NCI-H748 (cell line): ENCODE measurements around the gene THRB.
A peak's percentile ranks its signal among the peaks of the same experiment; 100 is the strongest.

ENCODE experiments used
- DNase-seq: peaks from one replicate; lab custom pipeline; 2025; ENCODE audit not compliant: unreplicated experiment; lab: John Stamatoyannopoulos, UW

THRB gene

DNA sequence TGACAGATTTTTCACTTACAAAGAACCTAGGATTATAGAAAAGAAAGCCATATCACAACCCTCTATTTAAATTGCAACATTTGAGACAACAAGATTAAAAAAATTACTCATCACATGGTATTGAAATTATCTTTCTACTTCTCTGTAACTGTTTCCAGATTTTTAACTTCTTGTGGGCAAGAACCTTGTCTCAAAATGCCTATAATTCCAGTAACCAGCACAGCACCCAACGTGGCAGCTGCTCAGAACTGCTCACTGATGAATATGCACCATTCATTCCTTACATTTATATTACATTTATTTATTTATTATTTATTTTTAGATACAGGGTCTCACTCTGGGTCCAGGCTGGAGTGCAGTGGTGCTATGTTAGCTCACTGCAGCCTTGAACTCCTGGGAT lies 216.1 kb downstream of the THRB start:
- no peak for DNase-seq

GRCh38 chr3:24273491-24273890 lies 221.2 kb downstream of the THRB start:
- DNase-seq, result no peak

GRCh38 chr3:24272875-24273274 lies 221.8 kb downstream of the THRB start:
- DNase-seq, result no peak

GRCh38 chr3:24272408-24272807 lies 222.2 kb downstream of the THRB start:
- no peak for DNase-seq

DNA sequence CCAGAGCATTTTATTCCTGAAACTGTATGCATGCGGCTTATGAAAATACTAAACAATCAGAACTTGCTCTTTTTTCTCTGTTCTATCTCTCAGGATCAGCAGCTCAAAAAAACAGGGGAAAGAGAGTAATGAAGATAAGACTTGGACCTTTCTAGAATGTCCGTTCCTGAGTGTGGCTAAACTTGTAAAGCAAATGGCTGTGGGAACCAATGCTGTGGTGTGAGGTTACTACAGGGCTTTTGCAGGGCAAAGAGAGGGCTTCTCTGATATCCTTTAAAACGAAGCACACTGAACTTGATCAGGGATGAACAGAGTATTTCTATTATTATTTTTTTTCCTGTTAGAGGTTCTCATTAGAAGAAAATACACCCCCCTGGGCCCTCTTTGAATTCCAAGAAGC lies 223.4 kb downstream of the THRB start:
- no peak for DNase-seq

DNA sequence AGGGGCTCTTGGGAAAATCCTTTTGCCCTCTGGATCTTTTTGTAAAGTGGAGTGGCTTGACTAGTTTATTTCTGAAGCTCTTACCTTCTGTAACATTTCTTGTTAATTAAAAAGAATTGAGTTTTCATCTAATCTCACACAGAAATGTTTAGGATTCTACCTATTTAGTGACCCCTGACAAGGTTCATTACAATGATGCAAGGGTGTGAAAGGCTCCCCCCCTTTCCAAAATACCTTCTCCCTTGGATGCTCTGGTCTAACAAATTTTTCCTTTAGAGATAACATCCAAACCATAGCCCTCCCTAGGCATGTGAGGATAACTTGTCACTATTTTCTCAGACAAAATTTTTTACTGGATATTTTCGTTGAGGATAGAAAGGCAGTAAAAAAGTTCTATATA lies 223.9 kb downstream of the THRB start:
- no peak for DNase-seq

DNA sequence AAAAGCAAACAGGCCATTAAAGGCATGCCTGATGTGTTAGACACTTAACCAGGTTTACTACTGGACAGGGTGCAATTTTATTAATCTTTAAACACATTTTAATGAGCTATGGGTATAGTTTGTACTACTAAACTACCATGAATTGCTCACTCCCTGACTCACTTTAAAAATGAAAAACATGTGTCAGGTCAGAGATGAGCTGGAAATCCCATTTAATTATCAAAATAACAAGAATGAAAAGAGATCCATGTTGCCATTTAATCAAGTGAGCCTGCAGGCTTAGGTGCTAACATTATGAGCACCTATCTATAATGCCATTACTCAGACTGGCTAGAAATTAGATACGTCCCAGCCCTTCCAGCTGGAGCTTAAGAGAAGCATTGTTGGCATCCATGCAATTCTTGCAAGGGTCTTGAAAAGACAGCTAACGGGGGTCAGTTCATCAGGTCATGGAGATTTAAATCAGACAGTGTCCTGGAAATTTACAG lies 224.4 kb downstream of the THRB start:
- no peak for DNase-seq

DNA sequence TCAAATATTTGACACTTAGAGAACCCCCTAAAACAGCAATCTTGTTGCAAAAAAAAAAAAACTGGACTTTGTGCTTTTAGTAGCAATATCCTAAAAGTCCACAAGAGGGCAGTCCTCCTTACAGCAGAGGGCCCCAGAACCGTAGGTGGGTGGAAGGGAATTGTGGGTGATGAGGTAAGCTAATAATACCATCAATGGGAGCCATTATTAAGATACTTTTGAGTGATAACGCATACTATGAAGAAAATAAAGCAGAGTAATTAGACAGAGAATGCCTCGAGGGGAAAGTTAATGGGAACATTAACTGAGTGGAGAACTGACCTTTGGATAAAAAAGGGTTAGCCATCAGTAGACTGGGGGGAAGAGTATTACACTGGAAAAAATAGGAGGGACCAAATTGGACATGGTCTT lies 229.9 kb downstream of the THRB start:
- DNase-seq, result peak; percentile 55

- no peak for DNase-seq
These were observed 230.6 kb downstream of the THRB start for GRCh38 chr3:24264011-24264410.

DNA sequence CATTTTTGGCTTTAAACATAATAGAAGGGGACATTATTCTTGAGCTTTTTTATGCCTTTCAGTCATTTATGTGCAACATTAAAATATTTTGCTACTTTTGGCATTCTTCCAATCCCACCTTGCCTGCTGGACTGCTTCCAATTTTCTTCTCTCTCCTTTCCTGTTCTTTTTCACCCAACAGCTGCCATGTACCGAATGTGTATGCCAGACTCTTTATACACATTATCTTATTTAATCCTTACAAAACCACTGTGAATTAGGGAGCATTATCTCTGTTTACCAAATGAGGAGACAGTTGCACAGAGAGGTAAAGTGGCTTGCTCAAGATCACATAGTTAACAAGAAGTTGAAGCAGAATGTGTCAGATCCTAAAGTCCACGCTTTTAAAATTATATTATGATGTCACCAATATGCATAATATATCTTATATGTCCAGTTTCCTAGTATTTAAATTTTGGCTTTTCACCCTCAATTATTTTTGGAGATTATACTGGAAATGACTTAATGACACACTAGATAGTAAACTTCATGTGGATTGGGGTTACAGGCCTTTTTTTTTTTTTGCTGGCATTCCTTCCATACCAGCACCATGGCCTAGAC lies 231.5 kb downstream of the THRB start:
- peak; percentile 59 for DNase-seq

DNA sequence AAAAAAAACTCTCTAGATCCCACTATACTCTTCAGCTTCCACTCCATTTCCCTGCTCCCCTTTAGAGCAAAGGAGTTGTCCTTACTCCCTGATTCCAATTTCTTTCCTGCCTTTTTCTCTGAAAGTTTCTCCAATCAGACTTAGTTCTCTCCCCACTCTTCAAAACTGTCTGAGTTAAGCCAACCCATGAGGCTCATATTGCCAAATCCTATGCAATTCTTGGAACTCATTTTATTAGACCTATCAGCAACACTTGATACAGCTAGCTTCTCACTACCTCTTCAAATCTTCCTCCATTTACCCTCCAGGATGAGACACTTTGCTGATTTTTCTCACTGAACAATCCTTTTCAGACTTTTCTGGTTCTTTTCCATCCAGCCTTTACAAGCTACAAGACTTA lies 233.1 kb downstream of the THRB start:
- DNase-seq, result no peak

DNA sequence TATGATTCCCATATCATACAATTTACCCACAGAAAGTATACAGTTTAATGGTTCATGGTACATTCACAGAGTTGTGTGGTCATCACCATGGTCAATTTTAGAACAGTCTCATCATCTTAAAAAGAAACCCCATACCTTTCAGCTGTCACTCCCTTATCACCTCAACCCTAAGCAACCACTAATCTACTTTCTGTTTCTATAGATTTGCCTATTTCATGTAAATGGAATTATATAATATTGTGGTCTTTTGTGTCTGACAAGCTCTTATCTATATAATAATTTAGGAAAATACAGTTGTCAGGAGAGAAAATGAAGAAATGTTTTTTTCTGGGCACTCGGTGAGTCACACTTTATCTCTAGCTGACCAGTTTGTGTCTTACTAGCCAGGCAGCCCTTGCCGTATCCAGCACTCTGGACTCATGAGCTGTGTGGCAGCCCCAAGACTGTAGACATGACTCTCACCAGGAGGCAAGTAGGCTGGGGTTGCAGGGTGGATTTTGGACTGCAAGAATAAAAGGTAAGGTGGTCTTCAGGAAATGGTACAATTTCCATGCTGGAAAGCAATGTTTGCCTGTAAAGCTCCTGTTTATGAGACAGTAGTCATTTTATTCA lies 234.6 kb downstream of the THRB start:
- no peak for DNase-seq

DNA sequence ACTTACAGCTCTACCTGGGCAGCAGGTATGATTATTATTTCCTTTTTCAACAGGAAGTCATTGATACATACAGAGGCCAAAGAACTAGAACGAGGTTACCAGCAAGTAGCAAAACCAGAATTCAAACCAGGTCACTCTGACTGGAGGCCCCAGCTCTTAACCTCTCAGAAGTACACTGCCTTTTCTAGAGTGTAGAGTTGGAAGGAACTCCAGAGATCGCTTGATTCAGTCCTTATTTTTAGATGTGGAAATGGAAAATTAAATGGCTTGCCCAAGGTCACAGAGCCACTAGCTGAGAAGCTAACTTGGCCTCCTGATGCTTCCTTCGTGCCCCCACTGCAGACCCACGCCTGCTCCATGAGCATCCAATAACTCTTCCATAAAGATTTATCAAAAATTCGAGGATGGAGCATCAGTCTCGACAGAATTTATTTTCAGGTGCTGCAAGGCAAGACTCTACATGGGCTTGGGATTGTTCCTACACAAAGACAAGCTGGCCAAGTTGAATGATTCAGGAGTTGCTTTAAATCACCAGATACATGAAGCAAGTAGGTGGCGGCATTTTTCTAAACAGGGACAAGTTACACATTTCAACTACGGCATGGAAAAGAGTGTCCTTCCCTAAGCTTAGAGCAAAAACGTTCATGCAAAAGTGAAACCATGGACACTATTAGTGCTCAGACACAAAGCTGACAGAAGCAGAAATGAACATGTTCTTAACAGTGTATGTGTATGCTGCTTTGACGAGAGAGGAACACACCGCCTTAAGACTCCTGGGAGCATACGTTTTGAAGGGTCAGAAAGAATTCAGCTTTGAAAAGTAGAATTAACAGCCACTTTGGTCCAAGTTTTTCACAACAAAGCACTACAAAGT lies 235.7 kb downstream of the THRB start:
- no peak for DNase-seq

DNA sequence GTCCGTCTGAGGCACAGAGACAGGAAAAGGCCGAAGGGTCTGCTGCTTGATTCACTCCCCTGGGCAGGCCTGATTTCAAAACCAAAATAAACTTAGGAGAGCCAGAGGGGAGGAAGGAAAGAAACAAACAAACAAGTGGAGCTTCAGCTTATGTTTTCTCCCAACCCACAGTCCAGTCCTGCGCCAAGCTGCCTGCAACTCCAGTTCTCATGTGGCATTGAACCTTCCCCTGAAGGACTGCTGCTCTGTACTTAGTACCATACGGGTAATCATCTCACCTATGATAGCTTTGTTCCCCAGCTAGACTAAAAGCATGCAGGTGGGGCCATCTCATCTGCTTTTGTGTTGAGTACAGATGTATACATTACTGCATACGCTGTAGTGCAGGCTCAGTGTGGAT lies 236.4 kb downstream of the THRB start:
- DNase-seq, result no peak

- no peak for DNase-seq
These were observed 239.2 kb downstream of the THRB start for GRCh38 chr3:24255414-24255813.

GRCh38 chr3:24254649-24255048 lies 240.0 kb downstream of the THRB start:
- DNase-seq, result no peak

DNA sequence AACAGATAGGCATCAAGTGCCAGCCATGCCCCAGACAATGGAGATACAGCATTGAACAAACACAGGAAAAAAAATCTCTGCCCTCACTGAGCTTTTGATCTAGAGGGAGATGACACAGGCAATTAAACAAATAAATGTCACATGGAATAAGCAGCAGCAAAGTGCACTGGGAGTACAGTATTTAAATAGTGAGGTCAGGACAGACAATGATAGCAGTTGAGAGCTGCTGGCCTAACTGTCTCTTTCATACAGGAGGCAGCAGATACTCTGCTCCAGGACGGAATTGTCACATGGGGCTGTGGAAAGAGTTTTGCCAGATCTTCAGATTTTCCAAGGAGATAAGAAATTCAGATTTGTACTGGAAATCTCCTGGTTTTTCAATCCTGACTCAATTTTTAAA lies 241.3 kb downstream of the THRB start:
- DNase-seq, result peak; percentile 43

DNA sequence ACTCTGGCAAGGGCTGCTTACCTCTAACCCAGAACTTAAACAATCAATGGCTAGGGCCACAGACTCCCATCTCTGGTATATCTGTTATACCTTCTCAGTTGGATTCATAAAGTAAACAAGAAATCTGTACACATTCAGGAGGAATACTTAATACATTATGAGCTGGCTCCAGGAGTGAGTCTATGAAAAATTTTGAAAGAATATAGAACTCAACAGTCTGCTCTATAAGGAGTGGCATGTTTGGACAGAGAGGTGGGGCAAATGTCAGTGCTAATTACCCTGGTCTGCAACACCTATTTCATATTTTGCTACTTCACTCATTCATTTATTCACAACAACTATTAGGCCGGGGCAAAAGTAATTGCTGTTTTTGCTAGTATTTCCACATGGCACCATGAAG lies 245.1 kb downstream of the THRB start:
- peak; percentile 2 for DNase-seq

- no peak for DNase-seq
These were observed 249.6 kb downstream of the THRB start for GRCh38 chr3:24245056-24245455.

- no peak for DNase-seq
These were observed 250.2 kb downstream of the THRB start for GRCh38 chr3:24244491-24244890.

DNA sequence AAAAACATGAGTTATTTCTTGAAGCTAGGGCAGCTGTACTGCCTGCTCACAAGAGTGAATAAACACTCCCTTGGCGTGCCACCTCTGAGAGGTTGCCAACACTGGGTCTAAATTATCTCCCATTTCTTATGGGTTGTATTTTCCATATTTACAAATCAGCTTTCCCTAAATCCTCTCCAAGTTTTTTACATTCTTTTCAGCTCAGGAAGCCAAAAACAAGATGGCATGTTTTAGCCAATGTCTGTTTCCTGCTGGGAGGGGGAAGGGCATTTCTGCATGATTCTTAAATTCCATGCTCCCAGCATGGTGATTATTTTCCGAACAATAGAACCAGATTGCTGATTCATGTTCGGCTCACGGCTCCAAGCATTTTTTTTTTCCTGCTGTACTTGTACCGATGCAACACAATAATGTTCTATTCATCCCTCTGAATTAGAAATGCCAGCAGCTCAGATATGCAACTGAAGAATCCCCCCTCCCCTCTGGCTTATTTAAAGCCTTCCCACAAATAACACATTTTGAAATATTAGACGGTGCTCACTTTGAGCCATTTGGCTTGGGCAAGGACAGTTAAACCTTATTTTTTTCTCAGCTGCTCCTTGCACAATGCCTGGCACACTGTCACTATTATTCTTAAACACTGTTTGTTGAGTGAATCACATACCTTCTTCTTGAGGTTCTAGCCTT lies 252.5 kb downstream of the THRB start:
- DNase-seq, result peak; percentile 47

DNA sequence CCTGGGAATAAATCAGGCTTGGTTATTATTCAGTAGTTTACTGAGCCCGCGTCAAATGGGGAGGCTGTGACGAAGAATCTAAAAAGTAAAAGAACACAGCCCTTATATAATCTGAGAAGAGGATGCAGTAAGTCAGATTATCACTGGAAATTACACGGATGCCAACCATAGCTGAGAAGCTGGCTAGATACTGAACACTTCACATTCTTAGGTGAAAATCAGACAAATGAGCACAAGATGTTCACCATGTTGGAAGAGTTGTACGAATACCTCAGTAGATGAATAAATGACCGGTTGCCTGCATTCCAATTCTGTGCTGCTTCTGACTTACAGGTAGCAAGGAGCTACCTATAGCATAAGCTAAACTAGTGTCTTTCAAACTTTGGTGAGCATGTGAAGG lies 254.3 kb downstream of the THRB start:
- no peak for DNase-seq
